Mammary epithelial cell (primary cell): ENCODE results near the gene SLC35E1.

Source experiments
- EZH2 ChIP-seq: IDR thresholded peaks from 2 replicates; pipeline ENCODE4 v1.6.1; 2012; ENCODE audit warnings: low read length, inconsistent platforms, borderline replicate concordance
- TF ChIP-seq, protein P1 (sequence below), 2 donors: IDR thresholded peaks in 1 of 2; conservative IDR thresholded peaks in 1 of 2; 2 replicates each; pipeline ENCODE4 v1.5.1; 2011 to 2012; ENCODE audit warnings: inconsistent platforms in 2 of 2, low read length in 2 of 2, mild to moderate bottlenecking in 2 of 2, control low read depth in 1 of 2, low read depth in 1 of 2; ENCODE audit not compliant: insufficient read depth in 1 of 2; ENCODE audit errors: extremely low read depth in 1 of 2

DNA sequence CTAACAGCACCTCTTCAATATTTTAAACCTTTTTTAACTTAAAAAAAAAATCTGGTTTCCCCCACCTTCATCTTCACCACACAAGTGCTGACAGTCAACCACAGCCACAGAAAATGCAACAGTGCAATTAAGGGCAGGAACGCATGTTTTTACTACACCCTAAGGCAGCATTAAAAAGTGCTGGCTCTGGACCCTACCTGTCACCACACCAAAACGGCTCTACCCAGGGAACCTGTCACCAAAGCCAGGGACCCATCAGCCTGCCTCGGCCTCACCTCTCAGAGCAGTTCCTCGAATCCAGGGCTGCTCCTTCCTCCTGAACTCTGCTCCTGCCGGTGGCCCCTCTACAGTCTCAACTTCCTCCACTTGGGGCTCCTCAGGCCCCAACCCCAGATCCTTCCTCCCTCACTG, 22.5 kb upstream of the SLC35E1 start:
- TF ChIP-seq, protein P1, sequence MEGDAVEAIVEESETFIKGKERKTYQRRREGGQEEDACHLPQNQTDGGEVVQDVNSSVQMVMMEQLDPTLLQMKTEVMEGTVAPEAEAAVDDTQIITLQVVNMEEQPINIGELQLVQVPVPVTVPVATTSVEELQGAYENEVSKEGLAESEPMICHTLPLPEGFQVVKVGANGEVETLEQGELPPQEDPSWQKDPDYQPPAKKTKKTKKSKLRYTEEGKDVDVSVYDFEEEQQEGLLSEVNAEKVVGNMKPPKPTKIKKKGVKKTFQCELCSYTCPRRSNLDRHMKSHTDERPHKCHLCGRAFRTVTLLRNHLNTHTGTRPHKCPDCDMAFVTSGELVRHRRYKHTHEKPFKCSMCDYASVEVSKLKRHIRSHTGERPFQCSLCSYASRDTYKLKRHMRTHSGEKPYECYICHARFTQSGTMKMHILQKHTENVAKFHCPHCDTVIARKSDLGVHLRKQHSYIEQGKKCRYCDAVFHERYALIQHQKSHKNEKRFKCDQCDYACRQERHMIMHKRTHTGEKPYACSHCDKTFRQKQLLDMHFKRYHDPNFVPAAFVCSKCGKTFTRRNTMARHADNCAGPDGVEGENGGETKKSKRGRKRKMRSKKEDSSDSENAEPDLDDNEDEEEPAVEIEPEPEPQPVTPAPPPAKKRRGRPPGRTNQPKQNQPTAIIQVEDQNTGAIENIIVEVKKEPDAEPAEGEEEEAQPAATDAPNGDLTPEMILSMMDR (conservative IDR thresholded peaks at IDR 0.05 in 1 of 2, IDR thresholded peaks at IDR 0.05 in 1 of 2; ENCODE audit: extremely low read depth in 1 of 2, insufficient read depth in 1 of 2, low read depth in 1 of 2, low read length in 2 of 2): no peak
- TF ChIP-seq EZH2: no peak
